Fibroblast of pulmonary artery (primary cell): Measurements from ENCODE around the gene NECTIN4.
A peak's percentile ranks its signal among the peaks of the same experiment; 100 is the strongest.

Experiments
- DNase-seq: peaks from one replicate; pipeline ENCODE4 v3.0.0-alpha.2; 2010; ENCODE audit warnings: low read depth
- H3K4me3 ChIP-seq: replicated peaks from 2 replicates; pipeline ENCODE4 v1.5.1; 2011; ENCODE audit warnings: low read depth, mild to moderate bottlenecking, control low read depth, low read length, moderate library complexity
- TF ChIP-seq, protein P1 (sequence below): IDR thresholded peaks from 2 replicates; pipeline ENCODE4 v1.5.1; 2011; ENCODE audit warnings: mild to moderate bottlenecking, control low read depth, low read length, inconsistent platforms; ENCODE audit errors: missing control alignments

Gene NECTIN4

DNA sequence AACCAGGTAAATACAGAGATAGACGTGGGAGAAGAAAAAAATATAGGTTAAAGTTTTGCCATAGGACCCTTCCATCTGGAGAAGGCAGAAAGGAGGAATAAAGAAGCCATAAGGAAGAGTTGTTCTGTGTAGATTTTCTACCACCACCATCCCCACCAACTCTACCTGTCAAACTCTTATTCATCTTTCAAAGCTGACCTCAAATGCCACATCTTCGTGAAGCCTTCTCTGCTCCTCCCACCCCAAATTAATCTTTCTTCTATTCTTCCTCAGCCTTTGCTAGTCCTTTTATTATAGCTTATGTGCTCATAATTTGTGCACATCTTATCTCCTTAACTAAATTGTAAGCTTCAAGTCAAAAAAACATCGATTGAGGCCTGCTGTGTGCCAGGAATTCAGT lies 1.3 kb upstream of the NECTIN4 start:
- H3K4me3 ChIP-seq: no peak overlapping the region
- DNase-seq: no peak
- TF ChIP-seq, protein P1, sequence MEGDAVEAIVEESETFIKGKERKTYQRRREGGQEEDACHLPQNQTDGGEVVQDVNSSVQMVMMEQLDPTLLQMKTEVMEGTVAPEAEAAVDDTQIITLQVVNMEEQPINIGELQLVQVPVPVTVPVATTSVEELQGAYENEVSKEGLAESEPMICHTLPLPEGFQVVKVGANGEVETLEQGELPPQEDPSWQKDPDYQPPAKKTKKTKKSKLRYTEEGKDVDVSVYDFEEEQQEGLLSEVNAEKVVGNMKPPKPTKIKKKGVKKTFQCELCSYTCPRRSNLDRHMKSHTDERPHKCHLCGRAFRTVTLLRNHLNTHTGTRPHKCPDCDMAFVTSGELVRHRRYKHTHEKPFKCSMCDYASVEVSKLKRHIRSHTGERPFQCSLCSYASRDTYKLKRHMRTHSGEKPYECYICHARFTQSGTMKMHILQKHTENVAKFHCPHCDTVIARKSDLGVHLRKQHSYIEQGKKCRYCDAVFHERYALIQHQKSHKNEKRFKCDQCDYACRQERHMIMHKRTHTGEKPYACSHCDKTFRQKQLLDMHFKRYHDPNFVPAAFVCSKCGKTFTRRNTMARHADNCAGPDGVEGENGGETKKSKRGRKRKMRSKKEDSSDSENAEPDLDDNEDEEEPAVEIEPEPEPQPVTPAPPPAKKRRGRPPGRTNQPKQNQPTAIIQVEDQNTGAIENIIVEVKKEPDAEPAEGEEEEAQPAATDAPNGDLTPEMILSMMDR: no peak

DNA sequence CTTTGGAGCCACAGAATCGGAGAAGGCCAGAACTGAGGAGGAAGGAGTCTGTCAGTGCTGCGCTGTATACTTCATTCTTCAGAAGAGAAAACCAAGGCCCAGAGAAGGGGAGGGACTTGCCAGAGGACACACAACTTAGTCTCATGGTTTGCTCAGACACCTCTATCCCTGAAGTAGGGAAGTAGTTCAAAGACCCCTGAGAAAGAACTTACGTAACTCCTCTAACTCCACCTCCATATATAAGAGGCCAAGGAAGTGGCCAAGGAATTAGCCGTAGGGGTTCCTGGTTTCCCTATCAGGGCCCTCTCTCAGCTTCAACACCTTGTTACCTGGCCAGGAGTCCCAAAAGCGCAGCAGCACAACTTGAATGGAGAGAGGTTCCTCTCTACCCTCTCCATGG lies 580 bp upstream of the NECTIN4 start:
- DNase-seq: no peak
- no peak overlapping the region for H3K4me3 ChIP-seq
- TF ChIP-seq, protein P1: no peak

DNA sequence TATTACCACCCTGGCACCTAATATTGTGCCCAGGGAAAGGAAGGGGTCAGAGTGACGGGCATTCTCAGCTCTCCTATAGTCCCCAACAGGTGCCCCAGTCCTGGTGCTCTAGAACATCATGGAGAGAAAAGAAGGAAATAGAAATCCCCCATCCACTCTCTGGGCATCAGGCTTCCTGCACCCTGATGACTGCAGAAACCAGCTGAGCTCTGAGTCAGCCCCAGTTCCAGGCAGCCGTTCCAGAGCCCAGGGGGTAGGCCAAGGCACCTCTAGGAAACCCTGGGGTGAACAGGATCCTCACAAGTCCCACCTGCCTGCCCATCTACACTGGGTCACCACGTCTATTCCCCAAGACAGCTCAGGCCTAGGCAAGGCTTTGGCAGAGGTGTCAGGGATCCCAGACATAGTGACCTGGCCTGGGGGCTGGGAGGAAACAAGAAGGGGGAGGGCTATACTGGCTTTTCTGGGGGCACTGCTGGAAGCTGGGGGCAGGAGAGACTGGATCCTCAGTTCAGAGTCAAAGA lies 709 bp downstream of the NECTIN4 start:
- peak; percentile 26 for DNase-seq
- TF ChIP-seq, protein P1: no peak
- no peak overlapping the region for H3K4me3 ChIP-seq

DNA sequence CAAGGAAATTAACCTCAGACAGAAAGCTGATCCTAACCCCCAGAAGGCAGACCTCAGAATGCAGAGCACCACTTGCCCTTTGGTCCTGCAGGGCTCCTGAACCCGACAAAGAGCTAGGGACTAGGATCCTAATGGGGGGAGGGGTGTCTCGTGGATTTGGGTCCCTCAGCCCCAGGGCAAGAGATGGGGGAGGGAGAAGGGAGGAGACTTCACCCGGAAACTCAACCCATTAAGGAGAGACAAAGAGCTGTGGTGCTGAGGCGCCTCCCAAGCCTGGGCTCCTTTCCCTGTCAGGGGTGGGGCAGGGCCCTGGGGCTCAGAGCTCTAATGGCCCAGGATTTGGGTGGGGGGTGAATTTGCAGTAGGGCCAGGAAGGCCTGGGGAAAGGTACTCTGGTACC lies 2.9 kb downstream of the NECTIN4 start:
- TF ChIP-seq, protein P1: no peak

DNA sequence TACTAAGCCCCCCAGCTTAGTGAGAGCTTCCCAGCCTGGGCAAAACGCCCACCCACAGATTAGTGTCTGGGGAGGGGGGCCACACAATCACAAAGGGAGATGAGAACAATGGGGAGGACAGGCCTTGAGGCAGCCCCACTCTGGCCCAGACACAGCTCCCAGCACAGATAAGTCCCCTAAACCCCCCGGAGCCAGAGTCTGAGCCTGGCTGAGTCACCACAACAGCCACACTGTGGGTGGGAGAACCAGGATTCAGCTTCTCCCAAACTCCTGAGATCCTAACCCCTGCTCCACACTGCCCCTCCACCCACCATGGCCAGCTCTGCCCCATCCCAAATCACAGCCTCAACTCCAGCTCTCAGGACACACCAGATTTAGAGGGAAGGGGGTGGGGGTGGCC lies 4.2 kb downstream of the NECTIN4 start:
- TF ChIP-seq, protein P1: no peak
- no peak overlapping the region for H3K4me3 ChIP-seq
- no peak for DNase-seq

More for the DNA sequence above, 2.9 kb downstream of the NECTIN4 start:
- no peak for DNase-seq
- no peak overlapping the region for H3K4me3 ChIP-seq

DNA sequence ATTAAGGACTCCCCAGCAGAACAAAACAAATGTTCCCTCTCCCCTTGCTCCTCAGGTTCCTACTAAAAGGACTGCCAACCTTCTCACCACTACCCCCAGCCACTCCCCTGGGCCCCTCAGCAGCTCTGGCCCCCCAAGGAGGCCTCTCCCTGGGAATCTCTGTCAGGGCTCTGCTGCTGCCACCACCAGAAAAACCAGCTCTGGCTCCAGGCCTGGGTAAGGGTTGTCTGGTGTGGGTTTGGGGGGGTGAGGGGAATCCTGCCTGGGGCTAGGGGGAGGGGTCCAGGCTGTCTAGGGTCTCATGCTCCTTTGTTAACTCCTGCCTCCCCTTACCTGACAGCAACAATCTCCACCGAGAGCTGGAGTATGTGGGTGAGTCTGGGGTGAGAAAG lies 4.8 kb downstream of the NECTIN4 start:
- no peak overlapping the region for H3K4me3 ChIP-seq
- no peak for DNase-seq
- TF ChIP-seq, protein P1: no peak
